COLO668 (cell line): Measurements from ENCODE around the gene FGF12.

Experiments used
- DNase-seq: peaks from one replicate; lab custom pipeline; 2025; ENCODE audit not compliant: unreplicated experiment; lab: John Stamatoyannopoulos, UW

Gene FGF12

GRCh38 chr3:192354687-192355086 is 372.7 kb downstream of the FGF12 start:
- DNase-seq, result no peak

DNA sequence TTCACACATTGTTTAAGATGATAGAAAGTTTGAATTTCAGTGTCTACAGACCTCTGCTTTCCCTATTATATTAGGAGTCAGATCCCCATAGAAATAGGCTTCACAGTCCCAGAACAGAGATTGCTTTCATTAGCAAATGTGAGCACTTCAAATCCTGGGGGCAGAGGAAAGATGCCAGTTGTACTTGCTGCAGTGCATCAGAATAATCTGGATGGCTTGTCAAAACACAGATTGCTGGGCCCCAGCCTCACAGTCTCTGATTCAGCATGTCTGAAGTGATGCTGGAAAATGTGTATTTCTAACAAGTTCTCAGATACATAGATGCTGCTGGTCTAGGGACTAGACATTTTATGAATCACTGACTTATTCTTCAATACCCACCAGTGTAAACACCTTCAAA is 375.2 kb downstream of the FGF12 start:
- DNase-seq, result no peak

- DNase-seq, result no peak
These were observed 375.9 kb downstream of the FGF12 start for GRCh38 chr3:192351441-192351840.

GRCh38 chr3:192340031-192340430 is 387.3 kb downstream of the FGF12 start:
- no peak for DNase-seq

- DNase-seq, result no peak
These were observed 388.1 kb downstream of the FGF12 start for GRCh38 chr3:192339214-192339613.

- no peak for DNase-seq
These were observed 391.1 kb downstream of the FGF12 start for GRCh38 chr3:192336286-192336685.

GRCh38 chr3:192332386-192333291 is 394.7 kb downstream of the FGF12 start:
- DNase-seq, result no peak

DNA sequence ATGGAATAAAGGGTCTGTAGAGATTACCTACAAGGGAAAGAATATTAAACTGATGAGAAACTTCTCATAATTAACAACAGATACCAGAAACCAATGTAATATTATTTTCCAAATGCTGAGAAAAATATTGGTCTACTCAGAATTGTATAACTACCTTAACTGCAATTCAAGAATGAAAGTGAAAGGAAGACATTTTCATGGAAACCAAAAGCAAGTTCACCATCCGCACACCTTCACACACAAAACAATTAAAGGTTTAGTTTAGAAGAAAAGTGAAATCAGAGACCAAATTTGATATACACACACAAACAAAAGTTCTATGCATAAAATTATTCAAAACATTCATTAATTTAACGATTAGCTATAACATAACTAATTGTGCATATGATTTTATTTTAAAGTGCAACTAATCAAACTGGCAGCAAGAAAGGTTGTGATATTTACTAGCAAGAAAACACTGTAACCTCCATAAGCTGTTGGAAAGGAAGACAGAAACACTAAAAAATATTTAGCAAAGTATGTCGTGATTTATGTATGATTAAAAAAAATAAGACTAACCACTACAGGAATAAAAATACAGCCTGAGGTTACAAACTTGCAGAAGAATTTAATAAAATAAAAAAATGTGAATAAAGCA is 395.5 kb downstream of the FGF12 start:
- no peak for DNase-seq

- no peak for DNase-seq
These were observed 400.7 kb downstream of the FGF12 start for GRCh38 chr3:192326656-192327055.

GRCh38 chr3:192317564-192317963 is 409.8 kb downstream of the FGF12 start:
- DNase-seq, result no peak

DNA sequence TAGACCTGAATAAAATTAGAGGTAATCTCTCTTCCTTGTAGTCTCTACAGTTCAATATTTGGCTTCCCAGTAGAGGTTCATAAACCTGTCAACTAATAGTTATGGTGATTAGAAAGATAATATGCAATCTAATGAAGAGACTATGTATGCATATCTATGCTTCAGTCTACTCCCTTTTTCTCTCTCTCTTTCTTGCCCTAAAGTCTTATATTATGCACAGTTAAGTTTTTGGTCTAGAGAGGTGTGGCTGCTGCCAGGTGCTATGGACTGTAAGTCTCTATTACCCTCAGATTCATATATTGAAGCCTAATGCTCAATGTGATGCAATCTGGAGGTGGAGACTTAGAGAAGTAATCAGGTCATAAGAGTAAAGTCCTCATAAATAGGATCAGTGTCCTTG is 413.7 kb downstream of the FGF12 start:
- DNase-seq, result no peak

DNA sequence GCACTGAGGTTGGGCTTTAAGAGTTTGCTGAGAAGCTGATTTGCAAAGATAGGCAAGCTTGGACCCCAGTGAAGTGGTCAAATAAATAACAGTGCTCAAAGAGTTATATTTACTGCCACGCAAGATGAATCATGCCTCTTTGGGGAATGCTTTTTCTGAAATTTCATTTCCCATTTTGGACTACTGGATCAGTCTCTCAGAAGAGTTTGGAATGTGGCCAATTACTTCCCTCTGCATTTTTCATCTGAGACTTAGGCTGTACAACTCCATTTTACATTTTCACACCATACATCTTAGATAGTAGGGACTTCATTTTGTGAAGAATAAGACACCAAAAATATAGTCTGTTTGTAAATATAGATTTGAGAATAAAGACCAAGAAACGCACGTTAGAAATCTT is 419.7 kb downstream of the FGF12 start:
- DNase-seq, result no peak

DNA sequence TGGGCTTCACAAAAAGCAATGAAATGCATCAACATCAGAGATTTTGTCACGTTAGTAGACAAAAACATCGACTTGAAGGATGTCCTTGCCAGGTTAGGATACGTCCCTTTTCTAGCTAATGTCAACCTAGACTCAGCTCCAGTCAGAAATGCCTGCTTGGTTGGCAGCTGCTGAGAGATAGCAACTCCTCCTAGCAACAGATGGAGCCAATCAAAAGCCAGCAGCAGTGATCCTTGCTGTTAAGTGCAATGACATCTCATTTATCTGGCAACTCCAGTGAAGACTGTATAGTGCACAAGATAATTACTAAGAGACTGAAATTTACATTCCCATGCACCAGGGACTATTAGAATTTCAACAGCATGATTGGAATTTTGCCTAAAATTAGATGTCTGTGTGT is 424.1 kb downstream of the FGF12 start:
- DNase-seq, result no peak

- DNase-seq, result no peak
These were observed 424.6 kb downstream of the FGF12 start for GRCh38 chr3:192302721-192303120.

GRCh38 chr3:192299921-192300320 is 427.4 kb downstream of the FGF12 start:
- no peak for DNase-seq

- DNase-seq, result no peak
These were observed 430.5 kb downstream of the FGF12 start for GRCh38 chr3:192296845-192297244.

GRCh38 chr3:192284443-192285072 is 442.8 kb downstream of the FGF12 start:
- no peak for DNase-seq

- no peak for DNase-seq
These were observed 446.0 kb downstream of the FGF12 start for GRCh38 chr3:192281207-192281880.

- DNase-seq, result no peak
These were observed 447.7 kb downstream of the FGF12 start for GRCh38 chr3:192279664-192280063.

DNA sequence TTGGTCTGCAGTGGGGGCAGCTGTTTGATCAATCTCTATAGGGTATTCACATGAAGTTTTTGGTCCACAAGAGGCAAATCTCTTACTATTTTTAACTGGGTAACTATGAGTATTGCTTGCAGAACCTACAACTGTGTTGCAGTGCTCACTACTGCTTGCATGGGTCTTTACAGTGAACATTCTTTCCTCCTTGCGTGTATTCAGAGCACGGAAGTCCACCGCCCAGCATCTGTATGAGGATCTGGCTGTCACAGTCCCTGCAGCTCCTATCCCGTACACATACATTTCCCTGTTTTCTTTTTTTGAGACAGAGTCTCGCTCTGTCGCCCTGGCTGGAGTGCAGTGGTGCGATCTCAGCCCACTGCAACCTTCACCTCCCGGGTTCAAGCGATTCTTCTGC is 449.9 kb downstream of the FGF12 start:
- no peak for DNase-seq

GRCh38 chr3:192275741-192276355 is 451.5 kb downstream of the FGF12 start:
- DNase-seq, result no peak
